HUES48 (cell line): ENCODE results near the gene SFI1.

ENCODE experiments used
- H3K27ac ChIP-seq: one replicate; pipeline ENCODE4 v1.7.0; 2013; ENCODE audit warnings: low read depth, low read length, inconsistent platforms
- H3K27me3 ChIP-seq: 2 replicates; pipeline ENCODE4 v1.6.1; 2013; ENCODE audit warnings: mild to moderate bottlenecking, low read length; ENCODE audit not compliant: control insufficient read depth, insufficient read depth
- H3K36me3 ChIP-seq: 2 replicates; pipeline ENCODE4 v1.6.1; 2013; ENCODE audit warnings: low read length; ENCODE audit not compliant: control insufficient read depth, insufficient read depth
- H3K4me1 ChIP-seq: 2 replicates; pipeline ENCODE4 v1.6.1; 2013; ENCODE audit warnings: mild to moderate bottlenecking, low read length; ENCODE audit not compliant: control insufficient read depth, insufficient read depth
- H3K4me3 ChIP-seq: 2 replicates; pipeline ENCODE4 v1.5.1; 2013; ENCODE audit warnings: mild to moderate bottlenecking, low read depth, low read length
- H3K9ac ChIP-seq: 2 replicates; pipeline ENCODE4 v1.6.1; 2013; ENCODE audit warnings: mild to moderate bottlenecking, low read depth, low read length, moderate library complexity
- H3K9me3 ChIP-seq: 2 replicates; pipeline ENCODE4 v1.6.1; 2013; ENCODE audit warnings: low read length; ENCODE audit not compliant: control insufficient read depth, insufficient read depth

Gene SFI1

DNA sequence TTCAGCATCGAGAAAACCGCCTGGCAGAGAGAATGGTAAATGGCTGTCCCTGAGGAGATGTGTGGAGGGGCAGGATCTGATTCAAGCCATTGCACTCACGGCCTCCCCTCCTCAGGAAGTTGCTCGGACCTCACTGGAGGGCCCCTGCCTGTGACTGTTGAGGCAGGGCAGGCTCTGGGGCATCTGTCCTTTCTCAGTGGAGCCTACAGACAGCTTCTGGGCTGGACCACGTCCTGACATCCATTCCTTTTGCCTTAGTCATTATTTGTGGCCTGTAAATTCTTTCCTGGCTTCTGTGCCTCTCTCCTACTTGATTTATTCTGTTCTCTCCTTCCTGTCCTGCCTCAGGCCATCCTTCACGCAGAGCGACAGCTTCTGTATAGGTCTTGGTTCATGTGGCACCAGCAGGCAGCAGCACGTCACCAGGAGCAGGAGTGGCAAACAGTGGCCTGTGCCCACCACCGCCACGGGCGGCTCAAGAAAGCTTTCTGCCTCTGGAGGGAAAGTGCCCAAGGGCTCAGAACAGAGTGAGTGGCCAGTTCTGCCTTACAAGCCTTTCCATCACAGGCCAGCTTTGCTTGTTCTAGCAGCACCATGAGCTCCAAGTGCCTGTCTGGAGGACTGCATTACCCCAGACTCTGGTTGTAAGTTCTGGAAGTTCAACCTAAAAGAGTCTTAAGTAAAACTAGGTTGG is 106.1 kb downstream of the SFI1 start:
- Histone ChIP-seq H3K9me3 (no peaks in the 10 kb centered on the region), H3K4me1 (no peaks in the 10 kb centered on the region), H3K9ac (no peak overlapping the region), H3K4me3 (no peak overlapping the region), H3K27me3 (no peaks in the 10 kb centered on the region), H3K27ac (no peak overlapping the region), H3K36me3 (peaks cover 4% of the 10 kb centered on the region)

DNA sequence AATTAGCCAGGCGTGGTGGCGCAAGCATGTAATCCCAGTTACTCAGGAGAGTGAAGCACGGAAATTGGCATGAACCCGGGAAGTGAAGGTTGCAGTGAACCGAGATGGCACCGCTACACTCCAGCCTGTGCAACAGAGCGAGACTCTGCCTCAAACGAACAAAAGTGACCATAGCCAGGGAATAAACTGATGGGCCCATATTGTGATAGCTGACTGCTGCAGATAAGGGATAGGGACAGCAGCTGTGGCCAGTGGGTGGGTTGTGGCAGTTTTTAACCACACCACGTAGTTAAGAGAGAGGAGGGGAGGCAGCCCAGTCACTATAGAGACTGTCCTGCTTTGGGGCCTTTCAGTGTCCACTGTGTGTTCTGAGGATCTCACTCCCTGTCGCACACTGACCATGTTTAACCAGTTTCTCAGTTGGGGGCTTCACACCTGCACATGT is 106.8 kb downstream of the SFI1 start:
- H3K4me3 ChIP-seq = no peak overlapping the region
- no peaks in the 10 kb centered on the region for H3K4me1 ChIP-seq
- H3K9me3 ChIP-seq = no peaks in the 10 kb centered on the region
- H3K27ac ChIP-seq = no peak overlapping the region
- H3K9ac ChIP-seq = no peak overlapping the region
- H3K27me3 ChIP-seq = no peaks in the 10 kb centered on the region
- peaks cover 4% of the 10 kb centered on the region for H3K36me3 ChIP-seq

DNA sequence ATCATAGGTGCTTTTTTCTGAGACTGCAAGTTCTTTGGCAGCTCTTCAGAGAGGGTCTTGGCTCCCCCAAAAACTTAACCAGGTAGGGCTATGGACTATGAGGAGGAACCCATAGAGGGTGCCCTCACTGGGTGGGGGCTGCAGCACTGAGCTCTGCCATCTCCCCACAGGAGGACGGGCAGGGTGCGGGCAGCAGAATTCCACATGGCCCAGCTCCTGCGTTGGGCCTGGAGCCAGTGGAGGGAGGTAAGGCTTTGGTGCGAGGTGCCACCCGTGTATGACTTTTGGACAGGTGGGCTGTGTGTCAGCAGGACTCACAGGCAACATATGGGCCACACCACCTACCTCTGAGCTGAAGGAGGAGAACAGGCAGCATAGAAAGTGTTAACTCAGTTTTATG is 107.2 kb downstream of the SFI1 start:
- Histone ChIP-seq H3K36me3 (peaks cover 4% of the 10 kb centered on the region), H3K9ac (no peak overlapping the region), H3K27ac (no peak overlapping the region), H3K27me3 (no peaks in the 10 kb centered on the region), H3K9me3 (no peaks in the 10 kb centered on the region), H3K4me1 (no peaks in the 10 kb centered on the region), H3K4me3 (no peak overlapping the region)

DNA sequence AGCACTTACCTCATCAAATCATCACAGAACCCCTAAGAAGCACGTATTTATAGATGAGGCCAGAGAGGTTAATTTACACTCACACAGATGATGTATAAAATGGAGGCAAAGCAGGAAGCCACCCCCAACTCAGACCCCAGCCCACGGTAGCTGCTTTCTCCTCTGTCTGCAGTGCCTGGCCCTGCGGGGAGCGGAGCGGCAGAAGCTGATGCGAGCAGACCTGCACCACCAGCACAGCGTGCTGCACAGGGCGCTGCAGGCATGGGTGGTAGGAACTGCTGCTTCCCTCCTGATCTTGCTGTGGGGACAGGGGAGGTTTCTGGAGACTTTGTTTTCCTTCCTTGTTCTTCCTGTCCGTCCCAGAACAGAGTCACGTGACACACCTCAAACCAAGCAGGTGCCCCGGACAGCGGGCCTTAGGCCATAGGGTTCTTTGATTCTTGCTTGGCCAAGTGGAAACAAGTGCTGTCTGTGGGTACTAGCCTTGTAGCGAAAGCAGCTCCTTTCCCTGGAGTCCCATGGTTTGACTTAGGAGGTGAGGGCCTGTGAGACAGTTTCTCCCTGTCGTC is 107.9 kb downstream of the SFI1 start:
- H3K9me3 ChIP-seq = no peaks in the 10 kb centered on the region
- no peak overlapping the region for H3K9ac ChIP-seq
- H3K36me3 ChIP-seq = peaks cover 4% of the 10 kb centered on the region
- H3K4me3 ChIP-seq = no peak overlapping the region
- H3K27ac ChIP-seq = no peak overlapping the region
- H3K27me3 ChIP-seq = no peaks in the 10 kb centered on the region
- no peaks in the 10 kb centered on the region for H3K4me1 ChIP-seq

DNA sequence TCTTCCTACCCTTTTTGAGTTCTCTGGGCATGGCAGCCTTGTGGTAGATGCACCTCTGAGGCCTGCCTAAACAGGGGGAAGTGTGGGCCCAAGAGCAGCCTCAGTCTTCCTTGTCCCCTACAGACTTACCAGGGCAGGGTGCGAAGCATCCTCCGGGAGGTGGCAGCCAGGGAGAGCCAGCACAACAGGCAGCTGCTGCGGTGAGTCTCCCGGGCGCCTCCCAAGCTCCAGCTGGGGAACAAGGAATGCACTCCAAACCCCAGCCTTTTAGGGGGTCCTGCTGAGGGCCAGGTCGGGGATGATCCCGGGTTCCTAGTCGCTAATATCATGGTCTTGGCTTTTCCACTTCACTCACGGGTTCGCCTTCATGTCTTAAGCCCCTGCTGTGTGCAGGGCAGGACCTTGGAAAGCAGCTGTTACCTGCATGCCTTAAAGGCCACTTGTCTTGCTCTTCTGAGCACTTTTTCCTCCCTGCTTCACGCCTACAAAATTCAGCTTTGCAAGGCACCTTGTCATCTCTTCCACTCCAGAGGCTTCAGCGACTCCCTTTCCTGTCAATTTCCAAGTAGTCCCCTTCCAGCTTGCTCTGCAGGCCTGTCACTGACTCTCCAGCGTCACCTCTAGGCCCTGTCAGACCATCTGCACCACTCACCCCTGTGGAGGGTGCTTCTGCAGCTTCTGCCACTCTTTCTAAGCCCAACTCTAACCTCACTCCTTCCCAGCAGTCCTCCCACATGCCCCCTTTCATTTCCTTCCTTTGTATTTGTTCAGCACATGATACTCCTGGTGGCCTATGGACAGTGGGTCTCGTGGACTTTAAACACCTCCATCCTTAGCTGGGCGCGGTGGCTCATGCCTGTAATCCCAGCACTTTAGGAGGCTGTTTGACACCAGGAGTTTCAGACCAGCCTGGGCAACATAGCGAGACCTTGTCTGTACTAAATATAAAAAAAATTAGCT is 108.7 kb downstream of the SFI1 start:
- H3K4me3 ChIP-seq = no peak overlapping the region
- no peaks in the 10 kb centered on the region for H3K4me1 ChIP-seq
- H3K27ac ChIP-seq = no peak overlapping the region
- no peaks in the 10 kb centered on the region for H3K9me3 ChIP-seq
- H3K9ac ChIP-seq = no peak overlapping the region
- H3K36me3 ChIP-seq = peaks cover 4% of the 10 kb centered on the region
- H3K27me3 ChIP-seq = no peaks in the 10 kb centered on the region

DNA sequence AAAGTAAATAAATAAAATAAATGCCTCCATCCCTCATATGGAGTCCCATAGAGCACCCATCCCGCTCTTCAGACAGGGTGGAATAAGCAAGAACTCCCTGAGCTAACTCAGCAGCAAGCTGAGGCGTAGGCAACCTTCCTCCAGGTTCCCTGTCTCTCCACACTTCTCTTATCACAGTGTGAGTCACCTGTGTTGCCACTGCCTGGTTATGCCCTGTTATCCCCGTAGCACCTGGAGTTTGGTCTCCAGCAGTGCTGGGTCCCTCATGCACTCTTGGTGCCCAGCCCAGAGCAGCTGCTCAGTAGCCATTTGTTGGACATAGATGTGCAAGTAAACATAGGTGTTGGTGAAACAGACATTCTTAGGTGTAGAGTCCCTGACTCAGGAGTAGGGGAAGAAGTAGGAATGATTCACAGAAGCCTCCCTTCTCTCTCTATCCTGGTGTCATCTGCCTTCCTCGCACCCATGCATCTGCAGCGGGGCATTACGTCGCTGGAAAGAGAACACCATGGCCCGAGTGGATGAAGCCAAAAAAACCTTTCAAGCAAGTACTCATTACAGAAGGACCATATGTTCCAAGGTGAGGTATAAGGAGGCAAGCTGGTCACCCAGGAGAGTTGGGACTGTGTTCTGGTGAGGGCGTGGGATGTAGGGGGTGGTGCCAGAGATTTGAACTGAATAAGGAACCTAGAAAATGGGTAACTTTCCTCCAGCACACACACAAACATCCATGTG is 109.7 kb downstream of the SFI1 start:
- Histone ChIP-seq H3K9ac (no peak overlapping the region), H3K9me3 (no peaks in the 10 kb centered on the region), H3K4me1 (no peaks in the 10 kb centered on the region), H3K36me3 (peaks cover 4% of the 10 kb centered on the region), H3K27me3 (no peaks in the 10 kb centered on the region), H3K27ac (no peak overlapping the region), H3K4me3 (no peak overlapping the region)

DNA sequence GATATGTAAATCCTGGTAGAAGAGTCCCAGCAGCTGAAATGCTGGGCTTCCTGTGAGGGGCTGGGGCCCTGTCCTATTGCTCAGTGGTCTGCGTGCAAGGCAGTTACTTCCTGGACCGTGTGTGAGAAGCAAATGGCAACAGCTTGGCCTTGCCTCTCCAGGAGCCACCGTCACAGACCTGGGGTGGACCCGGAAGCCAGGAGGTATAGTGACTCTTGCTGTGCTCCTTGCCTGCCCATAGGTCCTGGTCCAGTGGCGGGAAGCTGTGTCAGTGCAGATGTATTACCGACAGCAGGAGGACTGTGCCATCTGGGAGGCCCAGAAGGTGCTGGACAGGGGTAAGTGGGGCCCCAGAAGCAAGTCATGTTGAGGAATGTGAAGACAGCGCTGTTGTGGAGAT is 111.4 kb downstream of the SFI1 start:
- Histone ChIP-seq H3K36me3 (peaks cover under 1% of the 10 kb centered on the region), H3K27me3 (no peaks in the 10 kb centered on the region), H3K4me3 (no peak overlapping the region), H3K9ac (no peak overlapping the region), H3K4me1 (no peaks in the 10 kb centered on the region), H3K9me3 (no peaks in the 10 kb centered on the region), H3K27ac (no peak overlapping the region)

DNA sequence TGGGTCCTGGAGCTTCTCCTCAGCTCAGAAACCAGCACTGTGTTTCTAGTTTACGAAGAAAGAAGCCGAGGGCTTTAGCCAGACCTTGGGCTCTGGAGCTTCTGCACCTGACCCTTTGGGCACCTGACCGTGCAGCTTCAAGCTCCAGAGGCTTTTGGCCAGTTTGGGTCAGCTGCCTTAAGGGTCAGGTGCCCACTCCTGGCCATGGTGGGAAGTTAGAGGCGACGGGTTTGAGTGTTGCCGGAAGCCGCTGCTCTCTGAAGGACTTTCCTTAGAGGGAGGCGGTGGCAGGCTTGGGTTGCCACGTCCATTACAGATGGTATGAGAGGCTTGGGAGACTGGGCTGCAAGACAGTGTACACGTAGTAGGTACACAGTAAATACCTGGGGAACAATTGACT is 113.4 kb downstream of the SFI1 start:
- no peak overlapping the region for H3K27ac ChIP-seq
- H3K4me3 ChIP-seq = no peak overlapping the region
- H3K9me3 ChIP-seq = no peaks in the 10 kb centered on the region
- H3K36me3 ChIP-seq = no peaks in the 10 kb centered on the region
- H3K27me3 ChIP-seq = no peaks in the 10 kb centered on the region
- H3K4me1 ChIP-seq = no peaks in the 10 kb centered on the region
- H3K9ac ChIP-seq = no peak overlapping the region

DNA sequence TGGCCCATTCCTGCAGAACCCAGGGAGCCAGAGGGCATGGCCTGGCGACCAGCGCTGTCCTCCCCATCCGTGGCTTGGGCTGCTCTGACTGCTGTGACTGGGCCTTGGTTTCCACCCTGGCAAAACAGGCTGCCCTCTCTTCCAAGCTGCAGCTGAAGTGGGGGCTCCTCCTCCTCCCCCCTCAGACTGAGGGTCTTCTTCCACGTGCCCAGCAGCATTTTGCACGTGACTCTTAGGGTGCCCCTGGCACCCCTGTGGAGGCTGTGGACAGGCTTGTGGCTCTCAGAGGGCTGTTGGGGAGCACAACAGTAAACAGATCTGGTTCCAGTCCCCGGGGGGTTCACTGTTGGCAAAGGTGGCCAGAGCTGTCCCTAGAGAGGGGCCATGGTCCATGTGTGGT is 114.3 kb downstream of the SFI1 start:
- no peaks in the 10 kb centered on the region for H3K36me3 ChIP-seq
- H3K4me1 ChIP-seq = no peaks in the 10 kb centered on the region
- H3K9ac ChIP-seq = no peak overlapping the region
- no peaks in the 10 kb centered on the region for H3K27me3 ChIP-seq
- H3K27ac ChIP-seq = no peak overlapping the region
- no peak overlapping the region for H3K4me3 ChIP-seq
- H3K9me3 ChIP-seq = no peaks in the 10 kb centered on the region

DNA sequence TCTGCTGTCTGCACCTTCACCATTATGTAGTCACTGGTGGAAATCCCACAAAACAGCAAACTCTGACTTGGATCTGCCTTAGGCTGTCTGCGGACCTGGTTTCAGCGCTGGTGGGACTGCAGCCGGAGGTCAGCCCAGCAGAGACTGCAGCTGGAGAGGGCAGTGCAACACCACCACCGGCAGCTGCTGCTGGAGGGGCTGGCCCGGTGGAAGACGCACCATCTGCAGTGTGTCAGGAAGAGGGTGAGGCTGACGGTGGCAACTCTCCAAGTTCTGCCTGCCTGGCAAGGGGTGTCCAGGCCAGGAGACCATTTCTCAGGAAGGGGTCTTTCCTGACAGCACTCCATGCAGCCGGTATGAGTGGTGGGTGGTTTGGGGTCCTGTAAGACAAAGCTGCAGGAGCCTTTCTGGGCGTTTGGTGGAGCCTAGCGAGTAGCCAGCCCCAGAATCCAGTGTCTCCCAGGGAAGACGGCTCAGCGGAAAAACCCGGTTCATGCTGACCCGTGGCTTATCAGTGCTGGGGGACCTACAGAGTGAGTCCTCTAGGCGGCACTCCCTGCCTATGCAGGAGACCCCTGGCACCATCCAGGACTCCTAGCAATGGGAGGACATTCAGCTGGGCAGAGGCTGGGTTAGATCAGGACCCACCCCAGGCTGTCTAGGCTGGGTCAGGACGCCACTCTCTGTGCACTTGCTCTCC is 114.9 kb downstream of the SFI1 start:
- Histone ChIP-seq H3K4me1 (no peaks in the 10 kb centered on the region), H3K9me3 (no peaks in the 10 kb centered on the region), H3K27ac (no peak overlapping the region), H3K36me3 (no peaks in the 10 kb centered on the region), H3K27me3 (no peaks in the 10 kb centered on the region), H3K9ac (no peak overlapping the region), H3K4me3 (no peak overlapping the region)
